HCT116 (cell line): ENCODE measurements around the gene RBBP8NL. TPM values are rescaled to one million over a fixed set of nuclear protein-coding genes. Genes with fewer than 3 reads are reported as not detected.

ENCODE experiments used
- ATAC-seq: fragments of 200-7000 bp; cut with Tn5 transposase; 2 replicates; pipeline ENCODE4 v1.9.1; 2020; ENCODE audit warnings: mild to moderate bottlenecking, moderate library complexity
- BruUV-seq: library from RNA; stranded (reverse); fragments of 400-500 nt; replicated peaks from 2 replicates; lab custom pipeline; 2021; lab: Mats Ljungman, UMichigan
- CTCF ChIA-PET: fragments of 300-600 bp; sonication (Branson Sonifier 250); formaldehyde crosslinking; loops from one replicate; lab custom pipeline; 2021; ENCODE audit warnings: antibody characterized with exemption; lab: Charles Lee
- POLR2A ChIA-PET: fragments of 300-600, 350-600 bp; sonication (Branson Sonifier 250); formaldehyde crosslinking; loops from one replicate; lab custom pipeline; 2021; ENCODE audit warnings: antibody characterized with exemption; lab: Charles Lee
- RAD21 ChIA-PET, 2 experiments: fragments of 300-600 bp; sonication (Branson Sonifier 250); formaldehyde crosslinking; loops; one replicate each; lab custom pipeline; 2023; ENCODE audit warnings: low total read pairs in 2 of 2; ENCODE audit not compliant: uncharacterized antibody in 2 of 2, unreplicated experiment in 2 of 2, low non-redundant PET in 1 of 2; lab: Charles Lee
- DNase-seq: peaks from one replicate; pipeline ENCODE4 v3.0.0-alpha.2; 2010; ENCODE audit warnings: low read depth, low spot score
- H2AFZ ChIP-seq: fragments of 200-600 bp; shearing (Covaris generic), sonication (generic); 2 replicates; pipeline ENCODE4 v1.6.1; 2017; ENCODE audit warnings: low read depth, mixed run types, mixed read lengths, antibody characterized with exemption, low read length; ENCODE audit not compliant: poor library complexity, severe bottlenecking
- H3K27ac ChIP-seq: 2 replicates; pipeline ENCODE4 v1.5.1; 2012; ENCODE audit warnings: low read depth, low read length
- H3K27me3 ChIP-seq: fragments of 200-600 bp; sonication (generic); 2 replicates; pipeline ENCODE4 v1.6.1; 2016; ENCODE audit warnings: mixed run types, low read length, mixed read lengths; ENCODE audit not compliant: insufficient read depth
- H3K36me3 ChIP-seq, 2 experiments: fragments of 200-500 bp in 1 of 2; fragments of 200-600 bp in 1 of 2; sonication (Bioruptor generic) in 1 of 2; sonication (generic) in 1 of 2; 2 replicates each; pipeline versions ENCODE4 v1.5.1 to v1.6.1; 2014 to 2016; ENCODE audit warnings: low read length in 2 of 2, inconsistent platforms in 1 of 2, mixed read lengths in 1 of 2, mixed run types in 1 of 2; ENCODE audit not compliant: insufficient read depth in 2 of 2, control insufficient read depth in 1 of 2
- H3K4me1 ChIP-seq, 2 experiments: fragments of 200-600 bp in 1 of 2; sonication (generic) in 1 of 2; 2 replicates each; pipeline versions ENCODE4 v1.5.1 to v1.6.1; 2012 to 2017; ENCODE audit warnings: low read length in 2 of 2, inconsistent platforms in 1 of 2, mild to moderate bottlenecking in 1 of 2, mixed read lengths in 1 of 2, mixed run types in 1 of 2, moderate library complexity in 1 of 2; ENCODE audit not compliant: insufficient read depth in 2 of 2, control insufficient read depth in 1 of 2
- H3K4me2 ChIP-seq: fragments of 200-600 bp; sonication (generic); 2 replicates; pipeline ENCODE4 v1.6.1; 2017; ENCODE audit warnings: mixed run types, low read length, mixed read lengths
- H3K4me3 ChIP-seq, 2 experiments: fragments of 200-600 bp in 1 of 2; sonication (generic) in 1 of 2; replicated peaks in 1 of 2; 2 replicates each; pipeline ENCODE4 v1.5.1; 2011 to 2016; ENCODE audit warnings: low read length in 2 of 2, control low read depth in 1 of 2, low read depth in 1 of 2, mild to moderate bottlenecking in 1 of 2, mixed read lengths in 1 of 2, mixed run types in 1 of 2
- H3K79me2 ChIP-seq: fragments of 200-600 bp; sonication (generic); 2 replicates; pipeline ENCODE4 v1.6.1; 2017; ENCODE audit warnings: mild to moderate bottlenecking, mixed run types, low read length, moderate library complexity, mixed read lengths; ENCODE audit not compliant: insufficient read depth
- H3K9ac ChIP-seq: fragments of 200-600 bp; sonication (generic); 2 replicates; pipeline ENCODE4 v1.6.1; 2016; ENCODE audit warnings: low read length, mixed read lengths
- H3K9me2 ChIP-seq: fragments of 200-600 bp; sonication (generic), shearing (Covaris generic); 2 replicates; pipeline ENCODE4 v1.6.1; 2017; ENCODE audit warnings: mixed run types, mild to moderate bottlenecking, moderate library complexity; ENCODE audit not compliant: insufficient read depth
- H3K9me3 ChIP-seq, 2 experiments: fragments of 200-500 bp in 1 of 2; fragments of 200-600 bp in 1 of 2; sonication (Bioruptor generic) in 1 of 2; sonication (generic) in 1 of 2; 2 replicates each; pipeline ENCODE4 v1.6.1; 2014 to 2017; ENCODE audit warnings: low read length in 2 of 2, mixed read lengths in 2 of 2, inconsistent platforms in 1 of 2, low read depth in 1 of 2, mild to moderate bottlenecking in 1 of 2, mixed run types in 1 of 2, moderate library complexity in 1 of 2; ENCODE audit not compliant: control insufficient read depth in 1 of 2, insufficient read depth in 1 of 2
- H4K20me1 ChIP-seq: fragments of 200-600 bp; sonication (generic), shearing (Covaris generic); 2 replicates; pipeline ENCODE4 v1.6.1; 2017; ENCODE audit warnings: mixed run types, mild to moderate bottlenecking, moderate library complexity; ENCODE audit not compliant: insufficient read depth
- CEBPB ChIP-seq: IDR thresholded peaks from 2 replicates; pipeline ENCODE4 v1.6.1; 2012; ENCODE audit warnings: low read depth
- CTCF ChIP-seq, 3 experiments: fragments of 200-600 bp in 1 of 3; sonication (generic) in 1 of 3; IDR thresholded peaks in 2 of 3; conservative IDR thresholded peaks in 1 of 3; 2 replicates each; pipeline ENCODE4 v1.5.1; 2012 to 2017; ENCODE audit warnings: low read depth in 2 of 3, low read length in 2 of 3, antibody characterized with exemption in 1 of 3, borderline replicate concordance in 1 of 3, control low read depth in 1 of 3, mild to moderate bottlenecking in 1 of 3, mixed read lengths in 1 of 3, mixed run types in 1 of 3, moderate library complexity in 1 of 3; ENCODE audit not compliant: insufficient read depth in 1 of 3
- ELF1 ChIP-seq: IDR thresholded peaks from 2 replicates; pipeline ENCODE4 v1.6.1; 2012; ENCODE audit warnings: low read depth, borderline replicate concordance
- EZH2 ChIP-seq: fragments of 200-600 bp; sonication (generic); IDR thresholded peaks from 2 replicates; pipeline ENCODE4 v1.6.1; 2017; ENCODE audit warnings: antibody characterized with exemption, mixed run types
- EZH2phosphoT487 ChIP-seq: fragments of 200-600 bp; IDR thresholded peaks from 2 replicates; pipeline ENCODE4 v1.6.1; 2018; ENCODE audit warnings: antibody characterized with exemption, borderline replicate concordance
- FOSL1 ChIP-seq: IDR thresholded peaks from 2 replicates; pipeline ENCODE4 v1.6.1; 2012; ENCODE audit warnings: low read depth
- JUND ChIP-seq: IDR thresholded peaks from 2 replicates; pipeline ENCODE4 v1.6.1; 2012
- MAX ChIP-seq: IDR thresholded peaks from 2 replicates; pipeline ENCODE4 v1.6.1; 2012
- POLR2A ChIP-seq: IDR thresholded peaks from 2 replicates; pipeline ENCODE4 v1.7.0; 2011; ENCODE audit warnings: borderline replicate concordance; ENCODE audit not compliant: insufficient read depth, insufficient read length; ENCODE audit errors: extremely low read depth
- POLR2AphosphoS5 ChIP-seq: IDR thresholded peaks from 2 replicates; pipeline ENCODE4 v1.6.1; 2011; ENCODE audit warnings: mild to moderate bottlenecking, low read depth, low read length, moderate library complexity
- RAD21 ChIP-seq: IDR thresholded peaks from 2 replicates; pipeline ENCODE4 v1.6.1; 2012; ENCODE audit warnings: low read depth, mild to moderate bottlenecking
- SIN3A ChIP-seq: IDR thresholded peaks from 2 replicates; pipeline ENCODE4 v1.6.1; 2012; ENCODE audit warnings: low read depth
- SRF ChIP-seq: IDR thresholded peaks from 2 replicates; pipeline ENCODE4 v1.6.1; 2012; ENCODE audit warnings: low read depth
- TCF7L2 ChIP-seq: IDR thresholded peaks from 2 replicates; pipeline ENCODE4 v1.7.0; 2011; ENCODE audit warnings: borderline replicate concordance, inconsistent platforms; ENCODE audit not compliant: insufficient read depth, insufficient read length; ENCODE audit errors: extremely low read depth
- YY1 ChIP-seq: IDR thresholded peaks from 2 replicates; pipeline ENCODE4 v1.6.1; 2011; ENCODE audit warnings: low read length, low read depth, moderate library complexity, mild to moderate bottlenecking; ENCODE audit not compliant: insufficient replicate concordance; ENCODE audit errors: extremely low read depth
- ZBTB33 ChIP-seq: IDR thresholded peaks from 2 replicates; pipeline ENCODE4 v1.6.1; 2011; ENCODE audit warnings: mild to moderate bottlenecking, low read length, moderate library complexity; ENCODE audit not compliant: insufficient replicate concordance; ENCODE audit errors: extremely low read depth
- ZFX ChIP-seq: fragments of 450-650 bp; IDR thresholded peaks from 2 replicates; pipeline ENCODE4 v1.6.1; 2017
- ZNF274 ChIP-seq: fragments of 200-500 bp; sonication (Bioruptor generic); IDR thresholded peaks from 2 replicates; pipeline ENCODE4 v1.6.1; 2014; ENCODE audit warnings: mild to moderate bottlenecking, low read depth, low read length, inconsistent platforms
- intact Hi-C: fragments of 100-400 bp; cut with micrococcal nuclease; formaldehyde crosslinking; loops from 2 replicates; pipeline ENCODE4 v1.10.0; 2022
- total RNA-seq: library from RNA; stranded (reverse); gene quantifications from one replicate; pipeline ENCODE4 v1.2.1, GENCODE V29; 2021; ENCODE audit not compliant: unreplicated experiment
- TF ChIP-seq, protein P1 (sequence below): IDR thresholded peaks from 2 replicates; pipeline ENCODE4 v1.6.1; 2012

RBBP8NL gene
- total RNA-seq, 1 experiment from 2014 or later = 0.59 TPM

- Histone ChIP-seq H4K20me1 (no peaks in the 10 kb centered on the region), H3K27me3 (no peaks in the 10 kb centered on the region), H3K79me2 (no peaks in the 10 kb centered on the region), H3K4me3 (no peak overlapping the region), H3K9me2 (no peaks in the 10 kb centered on the region), H3K4me2 (no peak overlapping the region), H3K36me3 (no peaks in the 10 kb centered on the region), H3K9me3 (no peaks in the 10 kb centered on the region), H3K4me1 (no peaks in the 10 kb centered on the region), H3K27ac (no peak overlapping the region), H3K9ac (no peak overlapping the region), H2AFZ (no peak overlapping the region)
- no TSS peak for BruUV-seq
- no peak for TF ChIP-seq POLR2A
- no peak for TF ChIP-seq ZBTB33
- no peak for TF ChIP-seq EZH2
- no peak for TF ChIP-seq RAD21
- no peak for TF ChIP-seq JUND
- TF ChIP-seq CEBPB = no peak
- no peak for TF ChIP-seq ELF1
- no peak for TF ChIP-seq FOSL1
- no peak for TF ChIP-seq MAX
- no peak for TF ChIP-seq ZFX
- DNase-seq (no peak), ATAC-seq (no peak)
- intact Hi-C loops = no loop called here
- POLR2A ChIA-PET = no interaction called here
- CTCF ChIA-PET = no interaction called here
- RAD21 ChIA-PET = no interaction called here
These were observed 10.2 kb upstream of the RBBP8NL start for GRCh38 chr20:62437496-62437895.

GRCh38 chr20:62436692-62437091 lies 9.4 kb upstream of the RBBP8NL start:
- H3K27ac ChIP-seq = no peak overlapping the region
- ATAC-seq (no peak), DNase-seq (no peak)
- H3K27me3 ChIP-seq = no peaks in the 10 kb centered on the region
- H3K79me2 ChIP-seq = no peaks in the 10 kb centered on the region
- no peak overlapping the region for H3K4me2 ChIP-seq
- ChIA-PET RAD21 (no interaction called here), POLR2A (no interaction called here), CTCF (no interaction called here)
- no peak overlapping the region for H3K4me3 ChIP-seq
- no peaks in the 10 kb centered on the region for H4K20me1 ChIP-seq
- H3K9me3 ChIP-seq = no peaks in the 10 kb centered on the region
- no peak overlapping the region for H2AFZ ChIP-seq
- no TSS peak for BruUV-seq
- H3K9me2 ChIP-seq = no peaks in the 10 kb centered on the region
- intact Hi-C loops = no loop called here
- no peaks in the 10 kb centered on the region for H3K4me1 ChIP-seq
- no peak overlapping the region for H3K9ac ChIP-seq
- no peaks in the 10 kb centered on the region for H3K36me3 ChIP-seq
- TF ChIP-seq SRF = no peak
- no peak for TF ChIP-seq MAX
- TF ChIP-seq EZH2phosphoT487 = no peak
- TF ChIP-seq, protein P1, sequence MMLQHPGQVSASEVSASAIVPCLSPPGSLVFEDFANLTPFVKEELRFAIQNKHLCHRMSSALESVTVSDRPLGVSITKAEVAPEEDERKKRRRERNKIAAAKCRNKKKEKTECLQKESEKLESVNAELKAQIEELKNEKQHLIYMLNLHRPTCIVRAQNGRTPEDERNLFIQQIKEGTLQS = no peak
- no peak for TF ChIP-seq POLR2AphosphoS5
- no peak for TF ChIP-seq YY1
- TF ChIP-seq JUND = no peak
- no peak for TF ChIP-seq ZNF274
- TF ChIP-seq CEBPB = no peak
- no peak for TF ChIP-seq CTCF (IDR thresholded peaks at IDR 0.05 in 2 of 3, conservative IDR thresholded peaks at IDR 0.05 in 1 of 3; ENCODE audit: borderline replicate concordance in 1 of 3, insufficient read depth in 1 of 3, low read depth in 2 of 3, low read length in 2 of 3)
- TF ChIP-seq TCF7L2 = no peak
- TF ChIP-seq SIN3A = no peak
